NB4 (cell line): ENCODE results near the gene WDR1.

Experiments used
- POLR2A ChIP-seq: IDR thresholded peaks from 2 replicates; pipeline ENCODE4 v1.6.1; 2011; ENCODE audit warnings: mild to moderate bottlenecking; ENCODE audit not compliant: insufficient read length; ENCODE audit errors: extremely low read depth
- TF ChIP-seq, protein P1 (sequence below): IDR thresholded peaks from one replicate; pipeline ENCODE4 v1.5.1; 2012; ENCODE audit warnings: low read depth, low read length

- TF ChIP-seq, protein P1, sequence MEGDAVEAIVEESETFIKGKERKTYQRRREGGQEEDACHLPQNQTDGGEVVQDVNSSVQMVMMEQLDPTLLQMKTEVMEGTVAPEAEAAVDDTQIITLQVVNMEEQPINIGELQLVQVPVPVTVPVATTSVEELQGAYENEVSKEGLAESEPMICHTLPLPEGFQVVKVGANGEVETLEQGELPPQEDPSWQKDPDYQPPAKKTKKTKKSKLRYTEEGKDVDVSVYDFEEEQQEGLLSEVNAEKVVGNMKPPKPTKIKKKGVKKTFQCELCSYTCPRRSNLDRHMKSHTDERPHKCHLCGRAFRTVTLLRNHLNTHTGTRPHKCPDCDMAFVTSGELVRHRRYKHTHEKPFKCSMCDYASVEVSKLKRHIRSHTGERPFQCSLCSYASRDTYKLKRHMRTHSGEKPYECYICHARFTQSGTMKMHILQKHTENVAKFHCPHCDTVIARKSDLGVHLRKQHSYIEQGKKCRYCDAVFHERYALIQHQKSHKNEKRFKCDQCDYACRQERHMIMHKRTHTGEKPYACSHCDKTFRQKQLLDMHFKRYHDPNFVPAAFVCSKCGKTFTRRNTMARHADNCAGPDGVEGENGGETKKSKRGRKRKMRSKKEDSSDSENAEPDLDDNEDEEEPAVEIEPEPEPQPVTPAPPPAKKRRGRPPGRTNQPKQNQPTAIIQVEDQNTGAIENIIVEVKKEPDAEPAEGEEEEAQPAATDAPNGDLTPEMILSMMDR = no peak
- TF ChIP-seq POLR2A = no peak
These were observed 62.0 kb downstream of the WDR1 start for GRCh38 chr4:10054571-10055041.
